GM23248 (cell line): ENCODE measurements around the gene ZBTB32. TPM values are rescaled to one million over a fixed set of nuclear protein-coding genes. Genes with fewer than 3 reads are reported as not detected.

ENCODE experiments used
- DNase-seq: peaks from one replicate; pipeline ENCODE4 v3.0.0-alpha.2; 2015
- H2AFZ ChIP-seq: fragments of 200-600 bp; sonication (generic); 2 replicates; pipeline ENCODE4 v1.6.1; 2016; ENCODE audit warnings: antibody characterized with exemption
- H3F3A ChIP-seq: fragments of 200-600 bp; sonication (generic); 2 replicates; pipeline ENCODE4 v1.6.1; 2016; ENCODE audit warnings: mild to moderate bottlenecking, antibody characterized with exemption, mixed run types; ENCODE audit not compliant: insufficient read depth
- H3K27ac ChIP-seq: fragments of 200-600 bp; sonication (generic); 2 replicates; pipeline ENCODE4 v1.5.1; 2016; ENCODE audit warnings: mild to moderate bottlenecking
- H3K27me3 ChIP-seq: fragments of 200-600 bp; sonication (generic); replicated peaks from 2 replicates; pipeline ENCODE4 v1.6.1; 2016; ENCODE audit warnings: mild to moderate bottlenecking; ENCODE audit not compliant: insufficient read depth
- H3K36me3 ChIP-seq: fragments of 200-600 bp; sonication (generic); 2 replicates; pipeline ENCODE4 v1.6.1; 2016; ENCODE audit warnings: low read depth, mild to moderate bottlenecking
- H3K4me1 ChIP-seq: fragments of 200-600 bp; sonication (generic); 2 replicates; pipeline ENCODE4 v1.6.1; 2016; ENCODE audit warnings: mild to moderate bottlenecking; ENCODE audit not compliant: insufficient read depth
- H3K4me2 ChIP-seq: fragments of 200-600 bp; sonication (generic); one replicate; pipeline ENCODE4 v1.6.1; 2016; ENCODE audit warnings: mild to moderate bottlenecking; ENCODE audit not compliant: unreplicated experiment
- H3K4me3 ChIP-seq: fragments of 200-600 bp; sonication (generic); 2 replicates; pipeline ENCODE4 v1.5.1; 2016; ENCODE audit warnings: mild to moderate bottlenecking
- H3K79me2 ChIP-seq: fragments of 200-600 bp; sonication (generic); 2 replicates; pipeline ENCODE4 v1.6.1; 2016; ENCODE audit warnings: mild to moderate bottlenecking; ENCODE audit not compliant: insufficient read depth
- H3K9ac ChIP-seq: fragments of 200-600 bp; sonication (generic); 2 replicates; pipeline ENCODE4 v1.6.1; 2016; ENCODE audit warnings: mild to moderate bottlenecking
- H3K9me2 ChIP-seq: fragments of 200-600 bp; sonication (generic); 2 replicates; pipeline ENCODE4 v1.6.1; 2016; ENCODE audit warnings: mixed run types, mild to moderate bottlenecking, moderate library complexity; ENCODE audit not compliant: insufficient read depth
- H3K9me3 ChIP-seq: fragments of 200-600 bp; sonication (generic); one replicate; pipeline ENCODE4 v1.6.1; 2017; ENCODE audit warnings: low read depth
- H4K20me1 ChIP-seq: fragments of 200-600 bp; sonication (generic); 2 replicates; pipeline ENCODE4 v1.6.0; 2016; ENCODE audit not compliant: insufficient read depth
- EZH2 ChIP-seq: fragments of 200-600 bp; sonication (generic); IDR thresholded peaks from 2 replicates; pipeline ENCODE4 v1.6.1; 2018; ENCODE audit warnings: antibody characterized with exemption, mild to moderate bottlenecking; ENCODE audit not compliant: insufficient read depth, poor library complexity, severe bottlenecking
- EZH2phosphoT487 ChIP-seq: fragments of 200-600 bp; sonication (generic); IDR thresholded peaks from 2 replicates; pipeline ENCODE4 v1.6.1; 2018; ENCODE audit warnings: antibody characterized with exemption, moderate library complexity, mild to moderate bottlenecking, low read depth; ENCODE audit not compliant: insufficient read depth
- WGBS, 2 experiments: methylation state at CpG; one replicate each; pipeline ENCODE4 v1.1.6; 2015 to 2017; ENCODE audit warnings: low lambda C conversion rate in 2 of 2, low coverage in 1 of 2; ENCODE audit errors: missing lambda C conversion rate in 2 of 2; 5-methylcytosine and 5-hydroxymethylcytosine counted together
- in situ Hi-C: fragments of 300-500 bp; cut with MboI; formaldehyde crosslinking; loops from 2 replicates; pipeline ENCODE4 v1.15.0; 2020
- polyA plus RNA-seq: library from polyadenylated mRNA; unstranded; fragments of >200 nt; fragmentation: Nextera tagmentation; extraction: Ambion mirVana; gene quantifications from 2 replicates; pipeline ENCODE4 v1.2.1, GENCODE V29; 2016
- total RNA-seq: library from RNA; depleted of rRNA; stranded (reverse); fragments of >200 nt; shearing (Covaris generic); gene quantifications from 2 replicates; pipeline ENCODE4 v1.2.3, GENCODE V29; 2014

ZBTB32 gene
- total and polyA plus RNA-seq, 2 experiments from 2014 or later, result not detected

- peak within 1 kb of the TSS; percentile 100 for H3K9ac ChIP-seq
- peak; percentile 100 for DNase-seq
- H2AFZ ChIP-seq, result peak within 1 kb of the TSS; percentile 92
- no peaks in the 10 kb centered on the region for H3K27me3 ChIP-seq
- H3K4me2 ChIP-seq, result peak within 1 kb of the TSS; percentile 92
- H3F3A ChIP-seq, result no peaks in the 10 kb centered on the region
- H3K4me1 ChIP-seq, result peaks cover 21% of the 10 kb centered on the region; the same call in 1 of the 2 replicates
- no peaks in the 10 kb centered on the region for H3K9me2 ChIP-seq
- H3K9me3 ChIP-seq, result no peaks in the 10 kb centered on the region
- H4K20me1 ChIP-seq, result no peaks in the 10 kb centered on the region
- peak within 1 kb of the TSS; percentile 98 for H3K4me3 ChIP-seq
- in situ Hi-C loops, result no loop called here
- 0 to 2% methylated on average over 40 of the region's 40 CpGs for WGBS, 2 experiments
- TF ChIP-seq EZH2, result no peak
- no peak for TF ChIP-seq EZH2phosphoT487
- peak within 1 kb of the TSS; percentile 100 for H3K27ac ChIP-seq
- H3K79me2 ChIP-seq, result peaks cover 54% of the 10 kb centered on the region
- H3K36me3 ChIP-seq, result no peaks in the 10 kb centered on the region
Observed at GRCh38 chr19:35745328-35746086, 41.1 kb downstream of the ZBTB32 start, which contains the start of the genes PSENEN and U2AF1L4. Gene PSENEN, plus strand, starts transcription at chr19:35745651. Its CDS starts 280 bp downstream, at chr19:35745931. Gene U2AF1L4, minus strand, starts transcription at chr19:35745418. Its CDS starts 27 bp downstream, at chr19:35745391.

- no peaks in the 10 kb centered on the region for H3K9me3 ChIP-seq
- H3K4me3 ChIP-seq, result peak overlapping the region; percentile 98
- TF ChIP-seq EZH2, result no peak
- TF ChIP-seq EZH2phosphoT487, result no peak
- peaks cover 59% of the 10 kb centered on the region for H3K79me2 ChIP-seq
- no peaks in the 10 kb centered on the region for H3F3A ChIP-seq
- H3K27me3 ChIP-seq, result no peaks in the 10 kb centered on the region
- DNase-seq, result peak; percentile 21
- H3K36me3 ChIP-seq, result no peaks in the 10 kb centered on the region
- H2AFZ ChIP-seq, result peak overlapping the region; percentile 73; the same call in 1 of the 2 replicates
- H3K27ac ChIP-seq, result peak overlapping the region; percentile 100
- in situ Hi-C loops, result no loop called here
- H3K9me2 ChIP-seq, result no peaks in the 10 kb centered on the region
- peaks cover 21% of the 10 kb centered on the region; the same call in 1 of the 2 replicates for H3K4me1 ChIP-seq
- peak overlapping the region; percentile 100 for H3K9ac ChIP-seq
- H3K4me2 ChIP-seq, result peak overlapping the region; percentile 85
- WGBS, 2 experiments, result 15 to 18% methylated on average over 4 of the region's 4 CpGs
- no peaks in the 10 kb centered on the region for H4K20me1 ChIP-seq
Observed at GRCh38 chr19:35746087-35746462, 41.7 kb downstream of the ZBTB32 start.

- in situ Hi-C loops, result no loop called here
- peak overlapping the region; percentile 85 for H3K4me2 ChIP-seq
- no peaks in the 10 kb centered on the region for H3F3A ChIP-seq
- DNase-seq, result no peak
- H3K4me1 ChIP-seq, result peaks cover 21% of the 10 kb centered on the region; the same call in 1 of the 2 replicates
- H3K79me2 ChIP-seq, result peaks cover 59% of the 10 kb centered on the region
- TF ChIP-seq EZH2 (no peak), EZH2phosphoT487 (no peak)
- no peak overlapping the region for H2AFZ ChIP-seq
- WGBS, 2 experiments, result 75 to 76% methylated on average over 5 of the region's 5 CpGs
- no peaks in the 10 kb centered on the region for H3K27me3 ChIP-seq
- 0 out of 2 replicates have a peak overlapping the region, but pooled peaks have one; percentile 100 for H3K27ac ChIP-seq
- no peaks in the 10 kb centered on the region for H3K36me3 ChIP-seq
- peak overlapping the region; percentile 100 for H3K9ac ChIP-seq
- no peaks in the 10 kb centered on the region for H3K9me2 ChIP-seq
- no peaks in the 10 kb centered on the region for H4K20me1 ChIP-seq
- no peaks in the 10 kb centered on the region for H3K9me3 ChIP-seq
- peak overlapping the region; percentile 98 for H3K4me3 ChIP-seq
Observed at GRCh38 chr19:35746531-35746930, 42.2 kb downstream of the ZBTB32 start.

GRCh38 chr19:35748106-35749020 lies 44.0 kb downstream of the ZBTB32 start, which contains the start of gene LIN37:
Gene LIN37, plus strand, starts transcription at chr19:35748576. Its CDS starts 149 bp downstream, at chr19:35748725.
- H3K4me1 ChIP-seq, result peaks cover 21% of the 10 kb centered on the region; the same call in 1 of the 2 replicates
- H3K79me2 ChIP-seq, result peaks cover 59% of the 10 kb centered on the region
- peak within 1 kb of the TSS; percentile 92 for H3K9ac ChIP-seq
- H3K9me3 ChIP-seq, result no peaks in the 10 kb centered on the region
- peak within 1 kb of the TSS; percentile 99 for H3K4me3 ChIP-seq
- no peaks in the 10 kb centered on the region for H3K36me3 ChIP-seq
- H3K27me3 ChIP-seq, result no peaks in the 10 kb centered on the region
- H4K20me1 ChIP-seq, result no peaks in the 10 kb centered on the region
- no peaks in the 10 kb centered on the region for H3K9me2 ChIP-seq
- no peak for TF ChIP-seq EZH2
- no peak for TF ChIP-seq EZH2phosphoT487
- peak within 1 kb of the TSS; percentile 90 for H2AFZ ChIP-seq
- DNase-seq, result peak; percentile 100
- 1 to 2% methylated on average over 45 of the region's 45 CpGs for WGBS, 2 experiments
- peak within 1 kb of the TSS; percentile 99 for H3K4me2 ChIP-seq
- H3K27ac ChIP-seq, result peak within 1 kb of the TSS; percentile 49
- in situ Hi-C loops, result no loop called here
- H3F3A ChIP-seq, result no peaks in the 10 kb centered on the region
